ENCODE results near the gene CACNG7.

The CACNG7 gene

GRCh38 chr19:53983457-53984289 lies 74.6 kb downstream of the CACNG7 start:
- DNase-seq = no peak

- no peak for DNase-seq
Measured at GRCh38 chr19:53985863-53986262, 76.8 kb downstream of the CACNG7 start.

GRCh38 chr19:53988981-53989380 lies 79.9 kb downstream of the CACNG7 start:
- DNase-seq = no peak

DNA sequence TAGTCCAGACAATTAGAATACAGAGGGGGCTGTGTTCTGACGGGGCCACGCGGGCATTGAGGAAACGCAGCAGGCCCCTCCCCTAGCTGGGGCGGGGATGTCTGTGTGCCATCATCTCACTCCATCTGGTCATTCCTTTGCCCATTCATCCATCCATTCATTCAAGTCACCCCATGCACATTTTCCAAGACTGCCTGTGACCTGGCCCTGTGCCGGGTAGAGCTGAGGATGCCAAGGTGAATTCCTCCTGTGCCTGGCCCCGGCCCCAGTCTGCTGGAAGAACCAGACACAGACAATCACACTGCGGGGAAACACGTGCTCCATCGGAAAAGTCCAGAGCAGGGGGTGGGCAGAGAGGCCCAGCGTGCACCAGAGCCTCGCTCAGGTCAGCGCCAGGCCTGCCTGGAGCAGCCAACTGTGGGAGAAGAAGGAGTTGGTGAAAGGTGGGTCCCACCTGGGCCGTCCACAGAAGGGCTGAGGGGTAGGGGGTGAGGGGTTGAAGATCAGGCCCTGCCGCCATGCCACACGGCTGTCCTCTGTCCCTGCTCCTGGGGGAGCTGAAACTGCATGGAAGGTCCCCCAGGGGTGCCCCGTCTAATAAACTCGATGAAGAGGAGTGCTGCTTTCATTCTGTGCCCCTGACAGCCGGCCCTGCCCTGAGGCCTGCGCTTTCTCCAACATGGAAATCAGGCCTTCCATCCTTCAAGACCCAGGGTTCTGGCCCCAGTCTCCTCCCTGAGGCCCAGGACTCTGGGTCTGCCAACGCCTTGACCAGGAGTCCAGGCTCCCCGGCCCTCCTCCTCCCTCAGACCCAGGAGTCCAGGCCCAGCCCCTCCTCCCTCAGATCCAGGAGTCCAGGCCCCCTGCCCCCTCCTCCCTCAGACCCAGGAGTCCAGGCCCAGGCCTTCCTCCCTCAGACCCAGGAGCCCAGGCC lies 80.8 kb downstream of the CACNG7 start:
- DNase-seq = no peak

- no peak for DNase-seq
Measured at GRCh38 chr19:53991224-53992113, 82.4 kb downstream of the CACNG7 start, which contains the start of gene CACNG6. Gene CACNG6 (plus strand): TSS chr19:53991637. CDS start chr19:53992878, 1,241 bp downstream.

DNA sequence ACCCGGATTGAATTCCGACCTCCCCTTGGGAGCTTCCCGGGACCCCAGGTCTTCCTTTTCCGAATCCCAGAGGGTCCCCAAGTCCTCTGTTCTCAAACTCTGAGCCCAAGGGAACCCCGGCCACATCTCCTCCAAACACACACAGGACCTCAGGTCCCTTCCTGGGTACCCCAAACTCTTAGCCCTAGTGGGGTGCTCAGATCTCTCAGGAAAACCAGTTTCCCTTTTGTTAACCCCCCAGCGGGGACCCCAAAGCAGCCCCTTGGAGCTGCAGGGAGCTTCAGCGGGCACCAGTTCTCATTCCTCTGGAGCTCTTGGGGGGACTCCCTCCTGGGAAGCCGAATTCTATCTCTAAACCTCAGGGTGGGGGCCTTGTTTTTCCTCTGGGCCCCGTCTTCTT lies 83.1 kb downstream of the CACNG7 start:
- no peak for DNase-seq

GRCh38 chr19:53992815-53993214 lies 83.7 kb downstream of the CACNG7 start:
- DNase-seq = no peak

DNA sequence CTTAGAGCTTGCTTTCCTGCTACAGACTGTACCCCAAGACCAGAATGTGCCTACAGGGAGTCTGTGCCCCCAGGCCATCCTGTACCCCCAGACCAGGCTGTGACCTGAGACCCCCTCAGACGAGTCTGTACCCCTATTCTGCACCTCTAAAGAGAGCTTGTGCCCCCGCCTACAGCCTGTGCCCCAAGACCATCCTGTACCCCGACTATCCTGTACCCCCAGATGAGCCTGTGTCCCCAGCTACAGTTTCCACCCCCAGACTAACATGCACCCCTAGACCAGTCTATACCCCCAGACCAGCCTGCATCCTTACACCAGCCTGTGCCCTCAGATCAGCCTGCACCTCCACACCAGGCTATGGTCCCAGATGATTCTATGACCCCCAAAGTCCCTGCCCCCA lies 84.4 kb downstream of the CACNG7 start:
- DNase-seq = no peak
